OCI-LY7 (cell line): ENCODE results near the gene MYT1.

Experiments
- EZH2phosphoT487 ChIP-seq: fragments of 200-600 bp; sonication (generic); IDR thresholded peaks from 2 replicates; pipeline ENCODE4 v1.6.1; 2018; ENCODE audit warnings: low read depth, borderline replicate concordance, mild to moderate bottlenecking, mixed run types, antibody characterized with exemption, low read length, moderate library complexity, mixed read lengths
- TF ChIP-seq, protein P1 (sequence below): fragments of 200-600 bp; sonication (generic); conservative IDR thresholded peaks from 2 replicates; pipeline ENCODE4 v1.5.1; 2014; ENCODE audit warnings: mild to moderate bottlenecking, antibody characterized with exemption, low read length, moderate library complexity, mixed read lengths

DNA sequence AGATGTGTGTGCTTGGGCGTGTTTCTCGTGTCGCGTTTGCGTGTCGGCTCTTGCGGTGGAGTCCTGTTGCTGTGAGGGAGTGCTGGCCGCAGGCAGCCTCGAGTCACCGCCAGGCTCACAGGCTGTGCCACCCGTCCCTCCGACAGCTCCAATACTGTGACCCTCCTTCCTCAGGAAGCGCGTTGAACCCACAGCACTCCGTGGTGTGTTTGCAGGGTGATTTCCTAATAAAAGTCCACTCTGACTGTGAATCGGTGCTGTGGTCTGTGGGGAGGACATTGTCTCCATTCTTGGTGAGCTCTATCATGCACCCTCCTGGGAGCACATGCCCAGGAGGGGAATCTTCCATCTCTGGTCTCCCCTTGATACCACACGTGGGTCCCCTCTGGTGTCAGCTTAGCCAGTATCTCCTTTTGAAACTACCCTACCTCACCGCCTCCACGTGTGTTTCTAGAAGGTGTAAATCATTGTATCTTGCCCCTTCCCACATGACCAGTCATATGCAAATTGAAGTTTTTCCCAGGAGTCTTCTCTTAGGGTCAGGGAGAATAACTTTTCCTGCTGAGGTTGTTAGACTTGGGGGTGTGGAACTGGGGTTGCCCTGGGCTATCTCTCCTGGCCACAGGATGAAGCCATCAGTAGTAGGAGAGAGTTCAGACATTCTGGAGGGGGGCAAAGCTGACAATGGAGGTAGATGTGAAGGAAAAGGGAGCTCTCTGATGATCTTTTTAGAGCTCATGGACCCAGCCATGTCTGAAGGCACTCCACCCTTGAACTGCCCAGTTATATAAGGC is 77.9 kb downstream of the MYT1 start:
- TF ChIP-seq, protein P1, sequence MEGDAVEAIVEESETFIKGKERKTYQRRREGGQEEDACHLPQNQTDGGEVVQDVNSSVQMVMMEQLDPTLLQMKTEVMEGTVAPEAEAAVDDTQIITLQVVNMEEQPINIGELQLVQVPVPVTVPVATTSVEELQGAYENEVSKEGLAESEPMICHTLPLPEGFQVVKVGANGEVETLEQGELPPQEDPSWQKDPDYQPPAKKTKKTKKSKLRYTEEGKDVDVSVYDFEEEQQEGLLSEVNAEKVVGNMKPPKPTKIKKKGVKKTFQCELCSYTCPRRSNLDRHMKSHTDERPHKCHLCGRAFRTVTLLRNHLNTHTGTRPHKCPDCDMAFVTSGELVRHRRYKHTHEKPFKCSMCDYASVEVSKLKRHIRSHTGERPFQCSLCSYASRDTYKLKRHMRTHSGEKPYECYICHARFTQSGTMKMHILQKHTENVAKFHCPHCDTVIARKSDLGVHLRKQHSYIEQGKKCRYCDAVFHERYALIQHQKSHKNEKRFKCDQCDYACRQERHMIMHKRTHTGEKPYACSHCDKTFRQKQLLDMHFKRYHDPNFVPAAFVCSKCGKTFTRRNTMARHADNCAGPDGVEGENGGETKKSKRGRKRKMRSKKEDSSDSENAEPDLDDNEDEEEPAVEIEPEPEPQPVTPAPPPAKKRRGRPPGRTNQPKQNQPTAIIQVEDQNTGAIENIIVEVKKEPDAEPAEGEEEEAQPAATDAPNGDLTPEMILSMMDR: no peak
- no peak for TF ChIP-seq EZH2phosphoT487
